ENCODE data around the gene PIAS2.

DNA sequence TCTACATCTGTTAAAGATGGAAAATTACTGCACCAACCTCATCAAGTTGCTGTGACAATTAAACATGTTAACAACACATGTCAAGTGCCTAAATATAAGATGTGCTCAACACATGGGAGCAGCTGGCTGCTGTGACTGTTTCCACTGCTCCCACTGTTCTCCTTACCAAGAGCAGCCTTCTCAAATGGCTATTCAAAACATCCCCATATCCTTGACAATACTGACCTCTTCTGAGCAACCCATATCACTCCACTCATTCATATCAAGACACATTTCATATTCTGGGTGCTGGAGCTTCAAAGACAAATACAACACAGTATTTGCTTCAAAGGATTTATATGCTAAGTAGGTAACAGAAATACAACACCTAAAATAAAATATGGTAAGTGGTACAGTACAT, 60.3 kb downstream of the PIAS2 start:
- TF ChIP-seq REST (IDR thresholded peaks at IDR 0.05; ENCODE audit: insufficient read depth in 1 of 2, low read depth in 2 of 2, low read length in 2 of 2) (no peak), POLR2AphosphoS5 (IDR thresholded peaks at IDR 0.05; ENCODE audit: low read depth, low read length) (no peak), FOXP2 (optimal IDR thresholded peaks at IDR 0.05; ENCODE audit: borderline replicate concordance, extremely low read depth, extremely low read length, insufficient read depth) (no peak), SIN3A (IDR thresholded peaks at IDR 0.05; ENCODE audit: borderline replicate concordance, insufficient read depth, low read length) (no peak)

Data from PFSK-1 (cell line).